GM18868 (cell line): ENCODE measurements around the gene ADAMTSL1.

ENCODE experiments used
- ATAC-seq: cut with Tn5 transposase; IDR thresholded peaks from one replicate; pipeline ENCODE4 v1.9.1; 2021; ENCODE audit warnings: mild to moderate bottlenecking, moderate library complexity; ENCODE audit not compliant: unreplicated experiment

Gene ADAMTSL1

GRCh38 chr9:18798106-18798505 lies 324.2 kb downstream of the ADAMTSL1 start:
- ATAC-seq, result no peak

GRCh38 chr9:18798508-18799290 lies 324.7 kb downstream of the ADAMTSL1 start:
- ATAC-seq, result no peak

GRCh38 chr9:18799428-18799827 lies 325.5 kb downstream of the ADAMTSL1 start:
- ATAC-seq, result no peak

GRCh38 chr9:18800579-18800978 lies 326.6 kb downstream of the ADAMTSL1 start:
- no peak for ATAC-seq

- ATAC-seq, result no peak
Observed at GRCh38 chr9:18805386-18805785, 331.4 kb downstream of the ADAMTSL1 start.

- ATAC-seq, result no peak
Observed at GRCh38 chr9:18806232-18807080, 332.5 kb downstream of the ADAMTSL1 start.

- ATAC-seq, result no peak
Observed at GRCh38 chr9:18810581-18810980, 336.6 kb downstream of the ADAMTSL1 start.

GRCh38 chr9:18811171-18811570 lies 337.2 kb downstream of the ADAMTSL1 start:
- ATAC-seq, result no peak

- no peak for ATAC-seq
Observed at GRCh38 chr9:18819418-18819817, 345.5 kb downstream of the ADAMTSL1 start.

- ATAC-seq, result no peak
Observed at GRCh38 chr9:18820566-18821095, 346.7 kb downstream of the ADAMTSL1 start.

GRCh38 chr9:18821788-18822187 lies 347.8 kb downstream of the ADAMTSL1 start:
- no peak for ATAC-seq

- ATAC-seq, result no peak
Observed at GRCh38 chr9:18822850-18823249, 348.9 kb downstream of the ADAMTSL1 start.

- peak; percentile 35 for ATAC-seq
Observed at GRCh38 chr9:18824095-18824666, 350.2 kb downstream of the ADAMTSL1 start.

GRCh38 chr9:18825656-18826170 lies 351.8 kb downstream of the ADAMTSL1 start:
- ATAC-seq, result no peak

GRCh38 chr9:18826248-18826647 lies 352.3 kb downstream of the ADAMTSL1 start:
- ATAC-seq, result no peak

- no peak for ATAC-seq
Observed at GRCh38 chr9:18829066-18829465, 355.1 kb downstream of the ADAMTSL1 start.

- ATAC-seq, result no peak
Observed at GRCh38 chr9:18829873-18830272, 355.9 kb downstream of the ADAMTSL1 start.

- ATAC-seq, result peak; percentile 76
Observed at GRCh38 chr9:18834740-18835361, 360.9 kb downstream of the ADAMTSL1 start.

- ATAC-seq, result no peak
Observed at GRCh38 chr9:18837402-18837801, 363.4 kb downstream of the ADAMTSL1 start.

- no peak for ATAC-seq
Observed at GRCh38 chr9:18847576-18848275, 373.8 kb downstream of the ADAMTSL1 start.
